GM21390 (cell line): ENCODE measurements around the gene ZNF774.
"Not testable (repeated sequence)": the region's sequence is repeated elsewhere in the genome, so short reads cannot be mapped to it uniquely, and the experiment has no call there.

Experiments
- ATAC-seq: cut with Tn5 transposase; IDR thresholded peaks from one replicate; pipeline ENCODE4 v1.9.1; 2021; ENCODE audit not compliant: unreplicated experiment

ZNF774 gene

DNA sequence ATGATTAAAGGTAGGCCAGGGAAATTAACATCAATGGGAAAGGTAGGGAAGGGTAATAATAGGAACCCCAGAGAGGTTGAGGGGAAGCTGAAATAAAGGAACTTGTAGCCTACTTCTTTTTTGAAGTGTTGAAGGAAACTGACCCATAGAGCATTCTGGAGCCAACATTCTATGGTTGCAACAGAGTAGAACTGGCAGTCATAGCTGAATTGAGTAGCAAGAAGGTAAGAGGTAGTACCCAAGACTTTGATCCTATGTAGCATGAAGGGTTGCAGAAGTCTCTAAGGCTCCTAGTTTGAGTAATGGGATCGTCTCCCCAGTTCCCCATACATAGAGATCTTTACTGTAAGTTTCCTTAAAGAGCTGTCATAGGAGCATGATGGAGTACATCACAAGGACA is 7.4 kb upstream of the ZNF774 start:
- no peak for ATAC-seq

DNA sequence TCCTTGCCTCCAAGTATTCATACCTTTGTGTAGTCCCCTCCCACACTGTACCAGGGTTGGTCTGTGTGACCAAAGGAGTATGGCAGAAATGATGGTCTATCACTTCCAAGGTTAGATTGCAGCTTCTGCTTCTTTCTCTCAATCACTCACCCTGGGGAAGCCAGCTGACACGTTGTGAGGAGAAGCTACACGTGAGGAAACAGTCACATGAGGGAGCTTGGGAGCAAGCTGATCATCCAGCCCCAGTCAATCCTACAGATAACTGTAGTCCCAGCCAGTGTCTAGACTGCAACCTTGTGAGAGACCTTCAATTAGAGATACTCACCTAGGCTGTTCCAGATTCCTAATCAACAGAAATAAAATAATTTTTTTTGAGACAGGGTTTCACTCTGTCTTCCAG is 6.2 kb upstream of the ZNF774 start:
- no peak for ATAC-seq

DNA sequence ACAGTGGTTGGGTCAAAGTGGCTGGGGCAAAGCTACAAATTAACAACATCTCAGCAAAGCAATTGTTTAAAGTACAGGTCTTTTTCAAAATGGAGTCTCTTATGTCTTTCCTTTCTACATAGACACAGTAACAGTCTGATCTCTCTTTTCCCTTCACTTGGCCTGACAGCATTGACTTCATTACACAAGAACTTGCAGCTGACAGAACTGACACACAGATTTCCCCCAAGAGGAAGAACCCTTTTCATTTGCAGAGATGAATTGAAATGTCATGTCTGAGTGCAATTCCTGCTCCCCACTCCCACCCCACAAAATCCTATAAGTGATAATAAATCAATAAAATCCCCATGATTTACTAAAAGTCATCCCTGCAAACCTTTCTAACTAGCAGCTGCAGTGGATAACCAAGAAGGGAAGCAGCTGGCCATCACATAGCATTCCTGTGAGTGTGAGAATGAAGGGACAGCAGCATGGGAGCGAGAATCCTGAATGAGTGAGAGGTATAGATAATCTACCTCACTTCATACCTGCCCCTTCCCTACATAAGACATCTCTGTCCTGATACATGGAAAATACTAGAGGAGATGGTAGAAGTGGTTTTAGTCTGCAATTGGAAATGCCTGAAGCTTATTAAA is 4.5 kb upstream of the ZNF774 start:
- not testable (repeated sequence) for ATAC-seq

DNA sequence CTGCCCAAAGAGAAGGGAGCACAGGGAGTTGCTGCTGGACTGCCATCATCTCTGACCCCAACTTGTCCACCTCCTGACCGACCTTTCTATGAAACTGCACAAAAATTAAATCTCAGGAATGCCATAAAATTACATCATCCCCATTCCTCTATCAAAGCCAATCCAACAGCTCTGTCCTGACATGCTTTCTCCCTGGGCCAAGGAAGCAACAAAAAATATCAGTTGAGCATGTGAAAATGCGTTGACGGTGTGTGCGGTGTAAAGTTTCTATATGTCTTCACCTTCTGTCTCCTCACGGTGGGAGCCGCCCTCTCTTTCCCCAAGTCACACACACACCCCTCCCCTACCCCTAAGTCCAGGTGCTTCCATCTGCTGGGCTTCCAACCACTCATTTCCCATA is 3.6 kb upstream of the ZNF774 start:
- ATAC-seq: no peak

DNA sequence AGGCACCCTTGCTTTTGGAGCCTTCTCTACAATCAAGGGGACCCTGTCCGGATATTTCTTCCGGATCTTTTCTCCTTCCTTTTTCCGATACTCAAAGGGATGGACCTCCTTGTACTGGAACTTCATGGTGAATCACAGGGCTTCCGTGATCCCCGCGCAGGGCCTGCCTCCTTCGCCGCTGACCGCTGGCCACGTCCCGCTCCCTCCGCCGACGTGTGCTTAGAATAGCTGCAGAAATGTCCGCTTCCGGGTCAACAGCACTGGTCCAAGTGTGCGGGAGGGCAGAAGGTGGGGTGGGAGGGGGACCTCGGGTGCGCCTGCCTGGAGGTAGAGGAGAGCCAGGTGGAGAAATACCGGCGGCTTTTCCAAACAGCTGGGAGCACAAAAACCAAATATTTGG is 3.0 kb upstream of the ZNF774 start:
- no peak for ATAC-seq

DNA sequence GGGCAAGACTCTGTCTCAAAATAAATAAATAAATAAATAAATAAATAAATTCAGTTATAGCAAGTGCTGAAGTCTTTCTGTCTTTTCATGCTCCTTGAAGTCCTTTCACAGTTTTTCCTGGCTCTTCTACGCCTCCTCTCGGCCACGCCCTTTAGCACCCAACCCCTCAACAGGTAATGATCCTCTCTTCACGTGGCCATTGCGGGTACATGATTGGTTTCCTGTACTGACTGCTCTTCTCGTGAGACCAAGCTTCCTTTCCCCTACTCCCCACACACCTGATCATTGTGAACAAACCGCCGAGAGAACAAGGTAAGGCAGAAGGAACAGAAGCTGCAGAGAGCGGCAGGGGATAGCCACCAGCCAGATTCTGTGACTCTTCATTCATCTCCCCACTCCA is 2.3 kb upstream of the ZNF774 start:
- no peak for ATAC-seq

DNA sequence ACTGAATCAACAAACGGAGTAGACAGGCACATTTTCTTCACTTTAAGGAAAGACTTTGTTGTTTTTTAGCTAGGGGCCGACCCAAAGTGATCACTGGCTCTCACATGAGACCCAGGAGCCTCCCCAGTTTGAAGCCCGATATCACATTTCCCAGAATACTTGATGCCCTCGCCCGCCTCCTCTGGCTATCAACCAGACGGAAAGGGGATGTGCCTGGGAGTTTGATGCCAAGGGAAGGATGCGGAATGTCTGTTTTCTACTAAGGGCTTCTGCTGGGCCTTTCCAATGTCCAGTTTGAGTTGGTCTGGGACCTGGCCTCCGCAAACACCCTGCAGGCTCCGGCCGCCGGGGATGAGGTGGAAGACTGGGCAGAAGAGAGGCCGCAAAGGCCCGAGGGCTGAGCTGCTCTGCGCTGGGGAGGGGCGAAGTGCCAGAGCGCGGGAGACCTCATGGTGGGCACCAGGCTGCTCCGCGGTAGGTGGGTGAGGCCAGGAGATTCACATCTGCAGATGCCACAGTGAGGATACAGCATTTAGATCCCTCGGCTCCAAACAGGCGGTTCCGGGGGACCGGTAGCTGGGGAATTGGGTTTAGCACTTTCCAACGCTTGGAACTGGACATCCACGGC is 491 bp upstream of the ZNF774 start:
- ATAC-seq: peak; percentile 2

DNA sequence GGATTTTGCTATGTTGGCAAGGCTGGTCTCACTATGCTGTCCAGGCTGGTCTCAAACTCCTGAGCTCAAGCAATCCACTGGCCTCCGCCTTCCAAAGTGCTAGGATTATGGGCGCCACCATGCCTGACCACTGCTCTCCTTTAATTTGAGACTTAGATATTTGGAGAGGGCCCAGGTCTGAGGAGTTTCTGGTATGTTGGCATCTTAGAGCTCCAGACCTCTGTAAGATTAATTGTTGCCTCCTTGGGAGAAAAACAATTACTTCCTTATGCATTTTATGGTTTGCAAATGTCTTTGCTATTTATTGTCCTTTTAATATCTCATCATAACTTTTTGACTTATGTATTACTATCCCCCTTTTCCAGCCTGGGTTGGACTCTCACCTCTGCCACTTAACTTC is 2.9 kb downstream of the ZNF774 start:
- no peak for ATAC-seq

DNA sequence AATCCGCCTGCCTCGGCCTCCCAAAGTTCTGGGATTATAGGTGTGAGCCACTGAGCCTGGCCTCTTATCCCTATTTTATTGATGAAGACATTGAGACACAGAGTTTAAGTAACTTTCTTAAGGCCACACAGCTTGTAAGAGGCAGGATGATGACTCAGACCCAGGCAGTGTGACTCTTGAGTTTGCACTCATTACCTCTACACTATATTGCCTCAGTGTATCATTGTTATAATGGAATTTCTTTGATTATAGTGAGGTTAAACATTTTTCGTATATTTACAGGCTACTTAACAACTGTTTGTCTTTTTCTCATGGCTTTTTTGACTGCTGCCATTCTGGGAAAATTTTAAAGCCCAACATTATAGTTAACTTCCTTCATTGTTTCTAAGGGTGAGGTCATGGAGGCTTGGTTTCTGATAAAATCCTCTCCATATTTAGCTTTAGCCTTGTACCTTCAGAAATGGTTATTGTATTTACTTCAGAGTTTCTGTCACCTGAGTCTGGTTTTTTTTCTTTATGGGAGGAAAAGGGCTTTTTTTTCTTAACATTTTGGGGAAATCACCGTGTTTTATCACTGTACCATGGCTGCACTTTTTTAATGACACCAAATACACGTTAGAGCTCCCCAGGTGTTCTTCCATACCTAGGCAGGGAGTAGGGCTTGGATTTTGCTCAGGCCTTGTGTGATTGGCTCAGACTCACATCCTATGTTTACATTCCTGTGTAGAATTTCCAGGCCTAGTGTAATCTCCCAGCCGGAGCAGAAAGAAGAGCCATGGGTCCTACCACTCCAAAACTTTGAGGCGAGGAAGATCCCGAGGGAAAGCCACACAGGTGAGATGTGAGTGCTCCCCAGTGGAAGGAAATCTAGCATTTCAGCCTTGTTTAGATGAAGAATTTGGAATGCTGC is 6.3 kb downstream of the ZNF774 start:
- ATAC-seq: no peak

DNA sequence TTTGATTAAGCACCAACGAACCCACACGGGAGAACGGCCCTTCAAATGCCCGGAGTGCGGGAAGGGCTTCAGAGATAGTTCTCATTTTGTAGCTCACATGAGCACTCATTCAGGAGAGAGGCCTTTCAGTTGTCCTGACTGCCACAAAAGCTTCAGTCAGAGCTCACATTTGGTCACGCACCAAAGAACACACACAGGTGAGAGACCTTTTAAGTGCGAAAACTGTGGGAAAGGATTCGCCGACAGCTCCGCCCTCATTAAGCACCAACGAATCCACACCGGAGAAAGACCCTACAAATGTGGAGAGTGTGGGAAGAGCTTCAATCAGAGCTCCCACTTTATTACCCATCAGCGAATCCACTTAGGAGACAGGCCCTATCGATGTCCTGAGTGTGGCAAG is 8.7 kb downstream of the ZNF774 start:
- ATAC-seq: no peak

DNA sequence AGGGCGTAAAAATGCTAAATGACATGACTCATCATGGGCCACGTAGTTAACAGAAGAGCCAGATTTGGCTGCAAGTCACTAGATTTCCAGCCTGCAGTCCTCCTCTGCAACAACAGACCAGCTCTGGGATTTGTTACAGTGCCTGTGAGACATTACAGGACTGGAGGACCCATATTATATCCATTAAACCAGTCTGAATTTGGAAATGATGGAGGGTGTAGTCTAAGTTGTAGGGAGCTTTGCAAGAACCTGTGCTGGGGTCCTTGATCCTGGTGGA is 10.8 kb downstream of the ZNF774 start:
- ATAC-seq: no peak

DNA sequence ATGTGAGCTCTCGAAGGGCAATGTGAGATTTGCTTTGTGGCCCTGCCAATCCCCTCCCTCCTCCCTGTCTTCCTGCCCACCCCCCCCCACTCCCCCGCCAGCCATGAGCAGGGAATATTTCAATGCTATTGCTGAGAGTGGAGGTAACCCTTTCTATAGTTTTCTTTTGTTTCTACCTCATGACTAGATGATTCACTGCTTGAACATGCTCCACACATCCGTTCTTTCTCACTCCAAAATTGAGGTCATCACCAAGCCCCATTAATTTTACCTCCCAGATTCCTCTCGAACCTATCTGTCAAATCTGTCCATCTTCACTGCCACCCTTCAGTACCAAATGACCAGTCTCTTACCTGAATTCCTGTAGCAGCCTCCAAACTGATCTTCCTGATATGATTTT is 12.2 kb downstream of the ZNF774 start:
- ATAC-seq: no peak

DNA sequence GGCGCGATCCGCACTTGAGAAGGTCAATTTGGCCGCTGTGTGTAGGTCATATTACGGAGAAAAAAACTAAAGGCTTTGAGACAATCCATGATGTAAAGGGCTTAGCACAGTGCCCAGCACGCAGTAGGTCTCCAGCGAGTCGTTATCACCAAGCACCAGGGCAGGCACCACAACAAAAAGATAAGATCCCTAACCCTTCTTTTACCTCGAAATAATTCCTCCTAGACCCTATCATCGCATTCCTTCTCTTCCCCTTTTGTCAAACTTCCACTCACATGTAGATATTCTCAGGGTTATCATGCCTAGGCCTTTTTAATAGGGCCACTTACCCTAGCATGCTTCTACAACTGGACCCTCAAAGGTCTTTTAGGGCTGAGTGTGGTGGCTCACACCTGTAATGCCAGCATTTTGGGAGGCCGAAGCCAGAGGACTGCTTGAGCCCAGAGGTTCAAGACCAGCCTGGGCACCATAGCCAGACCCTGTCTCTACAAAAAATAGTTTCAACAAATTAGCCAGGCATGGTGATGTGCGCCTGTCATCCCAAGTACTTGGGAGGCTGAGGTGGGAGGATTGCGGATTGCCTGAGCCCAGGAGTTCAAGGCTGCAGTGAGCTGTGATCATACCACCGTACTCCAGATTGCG is 13.5 kb downstream of the ZNF774 start:
- no peak for ATAC-seq

DNA sequence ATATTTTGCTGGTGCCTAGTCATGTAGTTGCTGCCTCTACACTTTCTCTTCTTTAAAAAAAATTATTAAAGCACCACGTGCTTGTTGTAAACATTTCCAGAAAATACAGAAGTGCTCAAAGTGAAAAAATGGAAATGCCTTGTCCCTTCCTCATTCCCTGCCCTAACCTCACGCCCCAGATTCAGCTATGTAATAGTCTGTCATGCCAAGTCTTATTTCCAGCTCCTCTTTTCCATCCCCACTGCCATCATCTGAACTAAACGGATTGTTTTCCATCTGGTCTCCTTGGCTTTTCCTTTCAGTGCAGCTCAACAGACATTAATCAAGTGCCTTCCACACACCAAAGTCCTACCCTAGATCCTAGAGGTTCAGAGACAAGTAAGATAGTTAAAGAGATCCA is 15.5 kb downstream of the ZNF774 start:
- no peak for ATAC-seq

DNA sequence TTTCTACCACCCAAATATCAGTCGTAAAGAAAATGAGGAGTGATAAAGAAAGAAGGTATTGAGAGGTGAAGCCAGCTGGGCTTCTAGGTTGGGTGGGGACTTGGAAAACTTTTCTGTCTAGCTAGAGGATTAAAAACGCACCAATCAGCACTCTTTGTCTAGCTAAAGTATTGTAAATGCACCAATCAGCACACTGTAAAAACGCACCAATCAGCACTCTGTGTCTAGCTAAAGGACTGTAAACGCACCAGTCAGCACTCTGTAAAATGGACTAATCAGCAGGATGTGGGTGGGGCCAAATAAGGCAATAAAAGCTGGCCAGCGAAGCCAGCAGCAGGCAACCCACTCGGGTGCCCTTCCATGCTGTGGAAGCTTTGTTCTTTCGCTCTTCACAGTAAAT is 23.0 kb downstream of the ZNF774 start:
- ATAC-seq: no peak

DNA sequence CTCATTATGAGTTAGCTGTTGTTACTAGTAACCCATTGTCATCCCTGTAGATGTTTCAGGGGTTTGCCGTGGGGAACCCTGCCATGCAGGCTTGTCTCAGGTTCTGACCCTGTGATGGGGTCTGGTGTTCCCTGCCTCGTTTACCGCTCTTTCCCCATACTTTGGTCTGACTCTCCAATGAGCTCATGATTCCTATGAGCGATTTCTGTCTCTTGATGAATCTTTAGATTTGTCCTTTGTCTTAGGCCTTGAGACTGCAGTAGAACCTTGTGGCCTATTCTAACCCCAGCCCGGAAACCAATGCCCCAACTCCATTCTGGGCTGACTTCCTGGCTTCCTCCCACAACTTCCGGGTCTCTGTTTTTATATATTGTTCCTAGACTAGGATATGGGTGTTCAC is 24.7 kb downstream of the ZNF774 start:
- no peak for ATAC-seq

DNA sequence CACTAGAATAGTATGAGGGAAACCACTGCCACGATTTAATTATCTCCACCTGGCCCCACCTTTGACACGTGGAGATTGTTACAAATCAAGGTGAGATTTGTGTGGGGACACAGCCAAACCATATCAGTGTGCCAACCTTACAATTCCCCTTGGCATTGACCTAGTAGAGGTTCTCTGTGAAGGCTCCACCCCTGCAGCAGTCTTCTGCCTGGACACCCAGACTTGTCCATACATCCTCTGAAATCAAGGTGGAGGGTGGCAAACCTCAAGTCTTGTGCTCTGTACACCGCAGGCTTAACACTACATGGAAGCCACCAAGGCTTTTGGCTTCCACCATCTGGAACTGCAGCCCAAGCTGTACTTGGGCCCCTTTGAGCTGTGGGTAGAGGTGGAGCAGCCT is 27.2 kb downstream of the ZNF774 start:
- no peak for ATAC-seq

DNA sequence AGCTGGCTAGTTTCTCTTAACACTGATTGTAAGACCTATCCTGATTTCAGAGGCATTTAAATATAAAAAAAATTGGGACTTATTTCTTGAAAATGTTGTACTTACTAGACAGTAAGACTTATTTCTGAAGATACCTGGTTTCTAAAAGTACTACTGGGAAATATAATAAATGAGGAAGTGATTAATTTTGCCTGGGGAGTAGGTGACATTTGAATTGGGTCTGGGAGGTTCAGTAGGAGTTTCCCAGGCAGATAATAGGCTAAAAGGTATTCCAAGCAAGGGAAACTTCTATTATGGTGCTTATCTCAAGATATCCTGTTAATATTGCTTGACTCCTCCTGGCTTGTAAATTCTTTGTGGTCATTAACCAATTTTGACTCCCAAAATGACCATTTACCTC is 29.4 kb downstream of the ZNF774 start:
- ATAC-seq: no peak

DNA sequence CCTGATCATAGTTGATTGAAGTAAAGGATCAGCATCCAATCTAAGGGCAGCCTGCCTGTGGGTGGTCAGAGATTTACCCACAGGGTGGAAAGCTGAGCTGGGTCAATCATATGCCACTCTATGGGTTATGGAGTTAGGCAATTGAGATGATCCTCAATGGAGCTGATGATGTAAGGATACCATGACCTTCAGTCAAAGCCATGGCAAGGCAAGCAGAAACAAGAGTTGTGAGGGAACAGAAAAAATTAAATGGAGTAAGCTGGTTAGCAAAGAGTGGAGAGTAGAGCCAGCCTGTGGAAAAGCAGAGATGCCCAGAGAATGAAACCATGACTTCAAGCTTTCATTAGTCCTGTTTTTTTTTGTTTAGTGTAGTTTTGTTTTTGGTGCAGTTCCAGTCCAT is 30.2 kb downstream of the ZNF774 start:
- ATAC-seq: no peak

DNA sequence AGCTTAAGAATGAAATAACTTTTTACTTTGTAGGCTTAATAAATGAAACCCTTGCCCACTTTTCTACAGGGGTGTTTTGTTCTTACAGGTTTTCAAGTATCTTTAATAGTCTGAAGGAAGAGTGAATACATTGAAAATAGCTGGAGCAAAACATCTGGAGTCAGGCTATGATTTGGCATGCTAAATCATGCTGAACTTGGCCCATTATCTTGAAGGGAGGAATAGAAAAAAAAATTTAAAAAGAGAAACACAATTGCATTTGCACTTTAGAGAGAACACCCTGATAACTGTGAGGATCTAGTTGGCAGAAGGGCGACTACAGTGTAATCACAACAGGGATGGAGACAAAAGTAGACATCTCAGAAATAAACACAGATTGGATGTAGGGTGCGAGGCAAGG is 34.1 kb downstream of the ZNF774 start:
- ATAC-seq: no peak

DNA sequence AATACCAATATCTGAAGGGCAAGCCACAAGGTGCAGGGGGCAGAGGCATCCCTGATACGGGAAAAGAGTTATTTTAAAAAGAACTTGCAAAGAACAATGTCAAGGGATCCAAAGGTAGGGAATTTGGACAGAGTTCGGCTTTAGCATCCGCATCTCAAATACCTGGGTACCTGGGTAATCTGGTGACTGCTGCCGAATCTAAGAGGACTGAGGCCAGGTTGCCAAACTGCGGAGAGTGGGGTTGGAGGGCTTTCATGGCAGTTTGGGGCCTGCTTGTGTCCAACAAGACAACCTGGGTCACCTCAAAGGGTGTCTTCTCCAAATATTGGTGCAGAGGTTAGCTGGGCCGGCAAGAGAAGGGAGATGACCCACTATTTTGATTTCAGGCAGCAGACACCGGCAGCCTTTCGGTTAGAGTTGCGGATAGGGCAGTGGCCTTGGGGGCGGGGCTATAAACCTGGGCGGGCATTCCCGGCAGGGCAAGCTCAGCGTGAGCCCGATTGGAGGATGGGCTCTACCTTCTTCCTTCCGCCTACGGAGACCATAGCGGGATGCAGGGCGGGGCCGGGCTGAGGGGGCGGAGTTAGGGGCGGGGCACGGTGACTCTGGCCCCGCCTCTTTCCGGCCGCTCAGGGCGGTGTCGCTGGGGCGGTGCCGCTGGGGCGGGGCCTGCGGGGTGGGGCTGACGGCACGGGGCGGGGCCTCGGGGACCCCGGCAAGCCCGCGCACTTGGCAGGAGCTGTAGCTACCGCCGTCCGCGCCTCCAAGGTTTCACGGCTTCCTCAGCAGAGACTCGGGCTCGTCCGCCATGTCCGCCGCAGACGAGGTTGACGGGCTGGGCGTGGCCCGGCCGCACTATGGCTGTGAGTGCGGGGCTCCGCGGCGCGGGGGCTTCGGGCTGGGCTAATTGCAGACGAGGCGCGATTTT is 35.7 kb downstream of the ZNF774 start, which contains the start of gene IQGAP1:
Gene IQGAP1 (plus strand): TSS at position 709 of the 928 bp plus-strand sequence. CDS start 100 bp downstream, at position 809.
- ATAC-seq: peak; percentile 95
